ENCODE measurements around the gene BMPR1B.

Gene BMPR1B

GRCh38 chr4:94743838-94744237, 13.9 kb upstream of the BMPR1B start:
- TF ChIP-seq ZFX (IDR thresholded peaks at IDR 0.05; ENCODE audit: borderline replicate concordance): no peak
- no peak for TF ChIP-seq CTCF (IDR thresholded peaks at IDR 0.05)

GRCh38 chr4:94744850-94745249, 12.9 kb upstream of the BMPR1B start:
- no peak overlapping the region for H3K27ac ChIP-seq
- TF ChIP-seq ZFX (IDR thresholded peaks at IDR 0.05; ENCODE audit: borderline replicate concordance): no peak
- no peak for TF ChIP-seq CTCF (IDR thresholded peaks at IDR 0.05)

More at GRCh38 chr4:94743838-94744237, 13.9 kb upstream of the BMPR1B start:
- H3K27ac ChIP-seq: no peak overlapping the region

GRCh38 chr4:94746746-94747145, 11.0 kb upstream of the BMPR1B start:
- TF ChIP-seq CTCF (IDR thresholded peaks at IDR 0.05) (peak; percentile 15; the same call in 1 of the 2 replicates), ZFX (IDR thresholded peaks at IDR 0.05; ENCODE audit: borderline replicate concordance) (no peak)
- H3K27ac ChIP-seq: no peak overlapping the region

GRCh38 chr4:94758141-94758699, 465 bp downstream of the BMPR1B start:
- H3K27ac ChIP-seq: peak overlapping the region; percentile 69
- TF ChIP-seq CTCF (IDR thresholded peaks at IDR 0.05): no peak
- no peak for TF ChIP-seq ZFX (IDR thresholded peaks at IDR 0.05; ENCODE audit: borderline replicate concordance)

- peak overlapping the region; percentile 69 for H3K27ac ChIP-seq
- no peak for TF ChIP-seq ZFX (IDR thresholded peaks at IDR 0.05; ENCODE audit: borderline replicate concordance)
- no peak for TF ChIP-seq CTCF (IDR thresholded peaks at IDR 0.05)
Measured at GRCh38 chr4:94758700-94759399, 1.1 kb downstream of the BMPR1B start.

GRCh38 chr4:94759767-94760211, 2.0 kb downstream of the BMPR1B start:
- TF ChIP-seq CTCF (IDR thresholded peaks at IDR 0.05): no peak
- no peak for TF ChIP-seq ZFX (IDR thresholded peaks at IDR 0.05; ENCODE audit: borderline replicate concordance)
- no peak overlapping the region for H3K27ac ChIP-seq

GRCh38 chr4:94762326-94762725, 4.6 kb downstream of the BMPR1B start:
- no peak for TF ChIP-seq CTCF (IDR thresholded peaks at IDR 0.05)
- TF ChIP-seq ZFX (IDR thresholded peaks at IDR 0.05; ENCODE audit: borderline replicate concordance): no peak
- H3K27ac ChIP-seq: no peak overlapping the region
